Measurements from ENCODE around the gene ANK3. TPM values are rescaled to one million over a fixed set of nuclear protein-coding genes. Genes with fewer than 3 reads are reported as not detected.

Gene ANK3
- total and polyA plus RNA-seq, 7 donors = 11.6 to 170 (median 94.2) TPM

GRCh38 chr10:60069311-60069710 lies 320.4 kb downstream of the ANK3 start:
- 85 to 92% (median 89%) methylated on average over 2 of the region's 2 CpGs for WGBS, 3 donors
- H3K9me3 ChIP-seq = no peaks in the 10 kb centered on the region
- ATAC-seq (no peak), DNase-seq (no peak)
- H3K4me1 ChIP-seq = no peaks in the 10 kb centered on the region
- H3K27ac ChIP-seq = no peak overlapping the region
- peaks cover 3 to 70% of the 10 kb centered on the region in 2 donors for H3K36me3 ChIP-seq (ENCODE audit: insufficient read depth in 1 of 2, low read depth in 1 of 2)
- H3K27me3 ChIP-seq (ENCODE audit: insufficient read depth in 3 of 3, low read length in 2 of 3) = no peaks in the 10 kb centered on the region
- H3K4me3 ChIP-seq = no peak overlapping the region
- intact Hi-C loops (cut with DNase I) = no loop called here
- TF ChIP-seq, protein P1, sequence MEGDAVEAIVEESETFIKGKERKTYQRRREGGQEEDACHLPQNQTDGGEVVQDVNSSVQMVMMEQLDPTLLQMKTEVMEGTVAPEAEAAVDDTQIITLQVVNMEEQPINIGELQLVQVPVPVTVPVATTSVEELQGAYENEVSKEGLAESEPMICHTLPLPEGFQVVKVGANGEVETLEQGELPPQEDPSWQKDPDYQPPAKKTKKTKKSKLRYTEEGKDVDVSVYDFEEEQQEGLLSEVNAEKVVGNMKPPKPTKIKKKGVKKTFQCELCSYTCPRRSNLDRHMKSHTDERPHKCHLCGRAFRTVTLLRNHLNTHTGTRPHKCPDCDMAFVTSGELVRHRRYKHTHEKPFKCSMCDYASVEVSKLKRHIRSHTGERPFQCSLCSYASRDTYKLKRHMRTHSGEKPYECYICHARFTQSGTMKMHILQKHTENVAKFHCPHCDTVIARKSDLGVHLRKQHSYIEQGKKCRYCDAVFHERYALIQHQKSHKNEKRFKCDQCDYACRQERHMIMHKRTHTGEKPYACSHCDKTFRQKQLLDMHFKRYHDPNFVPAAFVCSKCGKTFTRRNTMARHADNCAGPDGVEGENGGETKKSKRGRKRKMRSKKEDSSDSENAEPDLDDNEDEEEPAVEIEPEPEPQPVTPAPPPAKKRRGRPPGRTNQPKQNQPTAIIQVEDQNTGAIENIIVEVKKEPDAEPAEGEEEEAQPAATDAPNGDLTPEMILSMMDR (IDR thresholded peaks at IDR 0.05) = no peak

DNA sequence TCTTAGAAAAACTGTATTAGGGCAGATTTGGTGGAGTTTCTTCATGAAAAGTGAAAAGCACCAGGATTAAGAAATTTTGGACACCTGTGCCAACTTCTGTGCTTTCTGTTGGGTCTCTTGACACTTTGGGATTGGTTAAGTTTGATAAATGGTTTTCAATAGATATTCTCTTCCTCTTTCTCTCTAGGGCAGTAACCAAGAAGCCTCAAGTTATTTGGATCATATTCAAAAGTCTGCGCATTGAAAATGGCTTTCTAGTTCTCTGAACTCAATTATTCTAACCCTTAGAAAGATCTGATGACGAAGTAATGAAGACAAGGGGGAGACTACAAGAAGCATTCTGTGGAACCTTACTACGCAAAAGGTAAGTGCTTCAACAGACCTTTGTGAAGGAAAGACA lies 339.3 kb downstream of the ANK3 start:
- Histone ChIP-seq H3K27ac (no peak overlapping the region), H3K9me3 (no peaks in the 10 kb centered on the region), H3K36me3 (ENCODE audit: insufficient read depth in 1 of 2, low read depth in 1 of 2) (peaks cover 0 to 13% of the 10 kb centered on the region in 2 donors), H3K4me1 (no peaks in the 10 kb centered on the region), H3K4me3 (no peak overlapping the region), H3K27me3 (ENCODE audit: insufficient read depth in 3 of 3, low read length in 2 of 3) (no peaks in the 10 kb centered on the region)
- DNase-seq (no peak), ATAC-seq (no peak)
- TF ChIP-seq, protein P1 (IDR thresholded peaks at IDR 0.05) = no peak
- 85 to 89% (median 89%) methylated on average over 3 of the region's 3 CpGs for WGBS, 3 donors
- intact Hi-C loops (cut with DNase I) = no loop called here

DNA sequence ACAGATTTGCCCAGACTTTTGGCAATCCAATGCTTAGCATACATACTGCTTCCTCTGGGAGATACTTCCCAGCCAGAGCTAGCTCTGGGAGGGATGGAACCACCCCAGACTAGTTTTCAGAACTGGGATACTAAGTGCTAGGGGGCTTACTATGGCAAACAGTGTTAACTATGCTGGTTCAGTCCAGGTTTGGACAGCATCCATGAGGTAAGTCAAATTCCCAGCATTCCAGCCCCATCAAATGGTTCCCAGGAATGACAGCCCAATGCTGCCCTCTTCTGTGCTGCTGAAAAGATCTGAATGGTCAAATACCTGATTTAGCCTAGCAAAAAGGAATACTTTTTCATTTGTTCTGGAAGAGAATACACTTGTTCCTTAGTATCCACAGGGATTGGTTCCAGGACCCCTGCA lies 341.6 kb downstream of the ANK3 start:
- TF ChIP-seq, protein P1 (IDR thresholded peaks at IDR 0.05) = no peak
- ATAC-seq (no peak), DNase-seq (no peak)
- H3K9me3 ChIP-seq = no peaks in the 10 kb centered on the region
- intact Hi-C loops (cut with DNase I) = no loop called here
- no peak overlapping the region for H3K27ac ChIP-seq
- H3K36me3 ChIP-seq (ENCODE audit: insufficient read depth in 1 of 2, low read depth in 1 of 2) = peaks cover 0 to 8% of the 10 kb centered on the region in 2 donors
- no peaks in the 10 kb centered on the region for H3K27me3 ChIP-seq (ENCODE audit: insufficient read depth in 3 of 3, low read length in 2 of 3)
- H3K4me3 ChIP-seq = no peak overlapping the region
- H3K4me1 ChIP-seq = no peaks in the 10 kb centered on the region

DNA sequence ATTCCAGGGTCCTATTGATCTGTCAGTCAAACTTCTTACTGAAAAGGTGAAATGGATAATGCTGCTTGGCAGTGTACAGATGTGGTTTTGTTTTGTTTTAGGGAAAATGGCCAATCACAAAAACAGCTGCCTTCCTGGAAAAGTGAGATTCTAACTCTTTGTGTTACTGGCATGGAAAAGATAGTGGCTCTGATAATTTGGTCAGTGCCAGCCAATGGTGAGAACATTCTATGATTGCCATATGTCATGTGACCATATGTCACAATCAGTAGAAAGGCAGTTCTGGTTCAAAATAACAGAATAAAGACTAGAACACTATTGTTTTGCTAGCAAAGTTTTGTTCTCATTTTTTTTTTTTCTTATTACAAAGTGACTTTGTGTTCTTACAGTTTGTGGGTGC lies 344.1 kb downstream of the ANK3 start:
- peaks cover 3 to 28% of the 10 kb centered on the region in 2 donors for H3K36me3 ChIP-seq (ENCODE audit: insufficient read depth in 1 of 2, low read depth in 1 of 2)
- H3K4me3 ChIP-seq = no peak overlapping the region
- no peaks in the 10 kb centered on the region for H3K27me3 ChIP-seq (ENCODE audit: insufficient read depth in 3 of 3, low read length in 2 of 3)
- TF ChIP-seq, protein P1 (IDR thresholded peaks at IDR 0.05) = no peak
- no peak for DNase-seq
- no peaks in the 10 kb centered on the region for H3K9me3 ChIP-seq
- intact Hi-C loops (cut with DNase I) = no loop called here
- no peak for ATAC-seq
- H3K27ac ChIP-seq = no peak overlapping the region
- H3K4me1 ChIP-seq = no peaks in the 10 kb centered on the region

DNA sequence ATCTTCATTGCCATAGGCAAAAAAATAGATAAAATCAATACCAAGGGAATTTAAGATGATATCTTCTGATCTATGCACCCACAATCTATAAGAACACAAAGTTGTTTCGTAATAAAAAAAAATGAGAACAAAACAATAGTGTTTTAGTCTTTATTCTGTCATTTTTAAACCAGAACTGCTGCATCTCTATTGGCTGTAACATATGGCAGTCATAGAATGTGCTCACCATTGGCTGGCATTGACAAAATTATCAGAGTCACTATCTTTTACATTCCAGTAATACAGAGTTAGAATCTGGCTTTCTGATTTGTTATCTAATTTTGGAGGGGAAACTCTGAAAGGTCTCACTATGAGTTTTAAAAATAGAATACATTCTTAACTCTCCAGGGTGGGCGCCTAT lies 344.7 kb downstream of the ANK3 start:
- no peak for DNase-seq
- peaks cover 3 to 28% of the 10 kb centered on the region in 2 donors for H3K36me3 ChIP-seq (ENCODE audit: insufficient read depth in 1 of 2, low read depth in 1 of 2)
- WGBS, 3 donors = 90 to 93% (median 90%) methylated on average over 2 of the region's 2 CpGs
- TF ChIP-seq, protein P1 (IDR thresholded peaks at IDR 0.05) = no peak
- no peak overlapping the region for H3K27ac ChIP-seq
- intact Hi-C loops (cut with DNase I) = no loop called here
- no peak overlapping the region for H3K4me3 ChIP-seq
- no peaks in the 10 kb centered on the region for H3K27me3 ChIP-seq (ENCODE audit: insufficient read depth in 3 of 3, low read length in 2 of 3)
- H3K9me3 ChIP-seq = no peaks in the 10 kb centered on the region
- no peaks in the 10 kb centered on the region for H3K4me1 ChIP-seq
- no peak for ATAC-seq

Data from psoas muscle (tissue), 8 donors.